Measurements from ENCODE around the gene BANF2. TPM values are rescaled to one million over a fixed set of nuclear protein-coding genes. Genes with fewer than 3 reads are reported as not detected.

Gene BANF2
- total and polyA plus RNA-seq, 2 of the 13 experiments (the other 11 are each of a cell fraction or from before 2014, with no cell fraction given), result 0.35 TPM; not detected in 1

DNA sequence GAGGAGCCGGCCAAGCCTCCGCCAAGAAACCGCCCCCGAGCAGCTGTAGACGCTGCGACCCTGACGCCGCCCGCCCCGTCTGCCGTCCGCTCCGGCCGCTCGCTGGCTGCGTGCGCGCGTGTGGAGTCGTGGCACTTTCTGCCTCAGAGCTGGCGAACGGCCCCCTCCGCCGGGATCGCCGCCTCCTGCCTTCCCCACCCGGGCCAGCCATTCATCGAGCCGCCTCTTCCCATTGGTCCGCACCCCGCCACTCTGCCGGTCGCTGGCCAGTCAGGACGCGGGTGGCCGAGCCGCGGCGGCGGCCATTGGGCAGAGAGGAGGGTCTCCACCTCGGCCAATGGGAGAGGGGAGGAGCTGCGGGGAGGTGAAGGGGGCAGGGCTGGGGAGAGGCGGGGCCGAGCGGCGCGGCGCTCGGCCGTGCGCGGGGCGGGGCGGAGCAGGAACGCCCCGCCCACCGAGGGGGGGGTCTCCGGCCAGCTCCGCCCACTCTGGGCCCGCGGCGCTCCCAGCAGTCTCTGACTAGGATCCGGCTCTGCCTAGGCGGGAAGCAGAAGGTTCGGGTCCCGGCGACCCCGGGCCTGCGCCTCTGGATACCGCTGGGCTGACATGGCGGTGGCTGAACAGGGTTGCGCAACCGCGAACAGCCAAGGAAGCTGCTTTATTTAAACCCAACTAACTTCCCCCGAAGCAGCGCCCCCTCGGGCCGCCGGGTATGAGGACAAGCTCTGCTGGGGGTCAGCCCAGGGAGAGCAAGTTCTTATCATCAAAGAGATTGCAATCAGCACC, 17.5 kb upstream of the BANF2 start, which contains the start of gene RRBP1 (continued):
- TF ChIP-seq GABPB1 (CRISPR knock-in tag; IDR thresholded peaks at IDR 0.05) (peak; percentile 83), SAP130 (CRISPR knock-in tag; IDR thresholded peaks at IDR 0.05; ENCODE audit: low read depth) (peak; percentile 87), KDM5A (IDR thresholded peaks at IDR 0.05; ENCODE audit: borderline replicate concordance, low read length) (peak; percentile 37; the same call in 1 of the 2 replicates), MIER2 (CRISPR knock-in tag; IDR thresholded peaks at IDR 0.05) (peak; percentile 81), HDAC6 (IDR thresholded peaks at IDR 0.05; ENCODE audit: low read depth, low read length) (no peak), SRY (CRISPR knock-in tag; IDR thresholded peaks at IDR 0.05) (peak; percentile 87), JUNB (CRISPR knock-in tag; IDR thresholded peaks at IDR 0.05; ENCODE audit: borderline replicate concordance) (no peak), ZNF431 (CRISPR knock-in tag; IDR thresholded peaks at IDR 0.05; ENCODE audit: borderline replicate concordance, low read depth) (peak; percentile 67; the same call in 1 of the 2 replicates), CHCHD3 (CRISPR knock-in tag; IDR thresholded peaks at IDR 0.05) (peak; percentile 73; the same call in 1 of the 2 replicates), JUN (CRISPR knock-in tag; IDR thresholded peaks at IDR 0.05) (no peak), ATM (IDR thresholded peaks at IDR 0.05; ENCODE audit: borderline replicate concordance) (no peak)
- TF ChIP-seq, protein P1, sequence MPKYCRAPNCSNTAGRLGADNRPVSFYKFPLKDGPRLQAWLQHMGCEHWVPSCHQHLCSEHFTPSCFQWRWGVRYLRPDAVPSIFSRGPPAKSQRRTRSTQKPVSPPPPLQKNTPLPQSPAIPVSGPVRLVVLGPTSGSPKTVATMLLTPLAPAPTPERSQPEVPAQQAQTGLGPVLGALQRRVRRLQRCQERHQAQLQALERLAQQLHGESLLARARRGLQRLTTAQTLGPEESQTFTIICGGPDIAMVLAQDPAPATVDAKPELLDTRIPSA (CRISPR knock-in tag; IDR thresholded peaks at IDR 0.05; ENCODE audit: borderline replicate concordance), result peak; percentile 21; the same call in 1 of the 2 replicates
- TF ChIP-seq, protein P2, sequence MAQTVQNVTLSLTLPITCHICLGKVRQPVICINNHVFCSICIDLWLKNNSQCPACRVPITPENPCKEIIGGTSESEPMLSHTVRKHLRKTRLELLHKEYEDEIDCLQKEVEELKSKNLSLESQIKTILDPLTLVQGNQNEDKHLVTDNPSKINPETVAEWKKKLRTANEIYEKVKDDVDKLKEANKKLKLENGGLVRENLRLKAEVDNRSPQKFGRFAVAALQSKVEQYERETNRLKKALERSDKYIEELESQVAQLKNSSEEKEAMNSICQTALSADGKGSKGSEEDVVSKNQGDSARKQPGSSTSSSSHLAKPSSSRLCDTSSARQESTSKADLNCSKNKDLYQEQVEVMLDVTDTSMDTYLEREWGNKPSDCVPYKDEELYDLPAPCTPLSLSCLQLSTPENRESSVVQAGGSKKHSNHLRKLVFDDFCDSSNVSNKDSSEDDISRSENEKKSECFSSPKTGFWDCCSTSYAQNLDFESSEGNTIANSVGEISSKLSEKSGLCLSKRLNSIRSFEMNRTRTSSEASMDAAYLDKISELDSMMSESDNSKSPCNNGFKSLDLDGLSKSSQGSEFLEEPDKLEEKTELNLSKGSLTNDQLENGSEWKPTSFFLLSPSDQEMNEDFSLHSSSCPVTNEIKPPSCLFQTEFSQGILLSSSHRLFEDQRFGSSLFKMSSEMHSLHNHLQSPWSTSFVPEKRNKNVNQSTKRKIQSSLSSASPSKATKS (CRISPR knock-in tag; IDR thresholded peaks at IDR 0.05), result no peak
- TF ChIP-seq, protein P3, sequence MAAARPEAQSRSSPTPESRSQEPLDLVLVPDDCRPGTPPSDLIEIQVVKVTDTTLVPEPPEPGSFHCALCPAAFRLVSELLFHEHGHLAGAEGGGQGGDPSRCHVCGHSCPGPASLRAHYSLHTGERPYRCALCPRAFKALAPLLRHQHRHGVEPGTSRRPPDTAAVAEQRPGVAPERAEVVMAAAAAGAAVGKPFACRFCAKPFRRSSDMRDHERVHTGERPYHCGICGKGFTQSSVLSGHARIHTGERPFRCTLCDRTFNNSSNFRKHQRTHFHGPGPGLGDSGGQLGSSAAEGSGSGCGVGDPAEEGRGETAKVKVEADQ (CRISPR knock-in tag; IDR thresholded peaks at IDR 0.05; ENCODE audit: borderline replicate concordance), result peak; percentile 96
- TF ChIP-seq, protein P4, sequence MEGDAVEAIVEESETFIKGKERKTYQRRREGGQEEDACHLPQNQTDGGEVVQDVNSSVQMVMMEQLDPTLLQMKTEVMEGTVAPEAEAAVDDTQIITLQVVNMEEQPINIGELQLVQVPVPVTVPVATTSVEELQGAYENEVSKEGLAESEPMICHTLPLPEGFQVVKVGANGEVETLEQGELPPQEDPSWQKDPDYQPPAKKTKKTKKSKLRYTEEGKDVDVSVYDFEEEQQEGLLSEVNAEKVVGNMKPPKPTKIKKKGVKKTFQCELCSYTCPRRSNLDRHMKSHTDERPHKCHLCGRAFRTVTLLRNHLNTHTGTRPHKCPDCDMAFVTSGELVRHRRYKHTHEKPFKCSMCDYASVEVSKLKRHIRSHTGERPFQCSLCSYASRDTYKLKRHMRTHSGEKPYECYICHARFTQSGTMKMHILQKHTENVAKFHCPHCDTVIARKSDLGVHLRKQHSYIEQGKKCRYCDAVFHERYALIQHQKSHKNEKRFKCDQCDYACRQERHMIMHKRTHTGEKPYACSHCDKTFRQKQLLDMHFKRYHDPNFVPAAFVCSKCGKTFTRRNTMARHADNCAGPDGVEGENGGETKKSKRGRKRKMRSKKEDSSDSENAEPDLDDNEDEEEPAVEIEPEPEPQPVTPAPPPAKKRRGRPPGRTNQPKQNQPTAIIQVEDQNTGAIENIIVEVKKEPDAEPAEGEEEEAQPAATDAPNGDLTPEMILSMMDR (CRISPR knock-in tag; IDR thresholded peaks at IDR 0.05), result peak; percentile 89
- TF ChIP-seq, protein P5, sequence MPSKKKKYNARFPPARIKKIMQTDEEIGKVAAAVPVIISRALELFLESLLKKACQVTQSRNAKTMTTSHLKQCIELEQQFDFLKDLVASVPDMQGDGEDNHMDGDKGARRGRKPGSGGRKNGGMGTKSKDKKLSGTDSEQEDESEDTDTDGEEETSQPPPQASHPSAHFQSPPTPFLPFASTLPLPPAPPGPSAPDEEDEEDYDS (CRISPR knock-in tag; IDR thresholded peaks at IDR 0.05), result peak; percentile 92
- TF ChIP-seq, protein P6, sequence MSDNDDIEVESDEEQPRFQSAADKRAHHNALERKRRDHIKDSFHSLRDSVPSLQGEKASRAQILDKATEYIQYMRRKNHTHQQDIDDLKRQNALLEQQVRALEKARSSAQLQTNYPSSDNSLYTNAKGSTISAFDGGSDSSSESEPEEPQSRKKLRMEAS (IDR thresholded peaks at IDR 0.05), result peak; percentile 79
- TF ChIP-seq, protein P7, sequence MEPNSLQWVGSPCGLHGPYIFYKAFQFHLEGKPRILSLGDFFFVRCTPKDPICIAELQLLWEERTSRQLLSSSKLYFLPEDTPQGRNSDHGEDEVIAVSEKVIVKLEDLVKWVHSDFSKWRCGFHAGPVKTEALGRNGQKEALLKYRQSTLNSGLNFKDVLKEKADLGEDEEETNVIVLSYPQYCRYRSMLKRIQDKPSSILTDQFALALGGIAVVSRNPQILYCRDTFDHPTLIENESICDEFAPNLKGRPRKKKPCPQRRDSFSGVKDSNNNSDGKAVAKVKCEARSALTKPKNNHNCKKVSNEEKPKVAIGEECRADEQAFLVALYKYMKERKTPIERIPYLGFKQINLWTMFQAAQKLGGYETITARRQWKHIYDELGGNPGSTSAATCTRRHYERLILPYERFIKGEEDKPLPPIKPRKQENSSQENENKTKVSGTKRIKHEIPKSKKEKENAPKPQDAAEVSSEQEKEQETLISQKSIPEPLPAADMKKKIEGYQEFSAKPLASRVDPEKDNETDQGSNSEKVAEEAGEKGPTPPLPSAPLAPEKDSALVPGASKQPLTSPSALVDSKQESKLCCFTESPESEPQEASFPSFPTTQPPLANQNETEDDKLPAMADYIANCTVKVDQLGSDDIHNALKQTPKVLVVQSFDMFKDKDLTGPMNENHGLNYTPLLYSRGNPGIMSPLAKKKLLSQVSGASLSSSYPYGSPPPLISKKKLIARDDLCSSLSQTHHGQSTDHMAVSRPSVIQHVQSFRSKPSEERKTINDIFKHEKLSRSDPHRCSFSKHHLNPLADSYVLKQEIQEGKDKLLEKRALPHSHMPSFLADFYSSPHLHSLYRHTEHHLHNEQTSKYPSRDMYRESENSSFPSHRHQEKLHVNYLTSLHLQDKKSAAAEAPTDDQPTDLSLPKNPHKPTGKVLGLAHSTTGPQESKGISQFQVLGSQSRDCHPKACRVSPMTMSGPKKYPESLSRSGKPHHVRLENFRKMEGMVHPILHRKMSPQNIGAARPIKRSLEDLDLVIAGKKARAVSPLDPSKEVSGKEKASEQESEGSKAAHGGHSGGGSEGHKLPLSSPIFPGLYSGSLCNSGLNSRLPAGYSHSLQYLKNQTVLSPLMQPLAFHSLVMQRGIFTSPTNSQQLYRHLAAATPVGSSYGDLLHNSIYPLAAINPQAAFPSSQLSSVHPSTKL (CRISPR knock-in tag; IDR thresholded peaks at IDR 0.05), result peak; percentile 80

Data from HepG2 (cell line).